BJ (cell line): ENCODE results near the gene TMEM108. TPM values are rescaled to one million over a fixed set of nuclear protein-coding genes. Genes with fewer than 3 reads are reported as not detected.

Experiments used
- CTCF ChIA-PET: fragments of 350-600 bp; formaldehyde crosslinking; extraction: SDS; loops from one replicate; lab custom pipeline; 2021; ENCODE audit warnings: antibody characterized with exemption, inconsistent platforms; lab: Yijun Ruan, JAX
- POLR2A ChIA-PET: fragments of 300-600 bp; sonication (Branson Sonifier 250); formaldehyde crosslinking; extraction: SDS; loops from one replicate; lab custom pipeline; 2021; ENCODE audit warnings: antibody characterized with exemption; lab: Charles Lee
- DNase-seq: peaks from one replicate; pipeline ENCODE4 v3.0.0-alpha.2; 2011; ENCODE audit warnings: low read depth
- H3K27me3 ChIP-seq: 2 replicates; pipeline ENCODE4 v1.6.0; 2011; ENCODE audit warnings: low read length; ENCODE audit not compliant: control insufficient read depth, insufficient read depth
- H3K36me3 ChIP-seq: 2 replicates; pipeline ENCODE4 v1.5.1; 2011; ENCODE audit warnings: low read length; ENCODE audit not compliant: control insufficient read depth, insufficient read depth
- H3K4me3 ChIP-seq: 2 replicates; pipeline ENCODE4 v1.5.1; 2011; ENCODE audit warnings: low read depth, mild to moderate bottlenecking, control low read depth, low read length
- polyA plus RNA-seq: library from polyadenylated mRNA; depleted of rRNA; stranded (reverse); fragments of >200 nt; gene quantifications from 2 replicates; pipeline ENCODE4 v1.2.3, GENCODE V29; 2011
- TF ChIP-seq, protein P1 (sequence below): IDR thresholded peaks from 2 replicates; pipeline ENCODE4 v1.5.1; 2011; ENCODE audit warnings: low read depth, mild to moderate bottlenecking, control low read depth, inconsistent platforms, low read length, moderate library complexity; ENCODE audit not compliant: insufficient read depth

Gene TMEM108
- polyA plus RNA-seq, 1 experiment: not detected

DNA sequence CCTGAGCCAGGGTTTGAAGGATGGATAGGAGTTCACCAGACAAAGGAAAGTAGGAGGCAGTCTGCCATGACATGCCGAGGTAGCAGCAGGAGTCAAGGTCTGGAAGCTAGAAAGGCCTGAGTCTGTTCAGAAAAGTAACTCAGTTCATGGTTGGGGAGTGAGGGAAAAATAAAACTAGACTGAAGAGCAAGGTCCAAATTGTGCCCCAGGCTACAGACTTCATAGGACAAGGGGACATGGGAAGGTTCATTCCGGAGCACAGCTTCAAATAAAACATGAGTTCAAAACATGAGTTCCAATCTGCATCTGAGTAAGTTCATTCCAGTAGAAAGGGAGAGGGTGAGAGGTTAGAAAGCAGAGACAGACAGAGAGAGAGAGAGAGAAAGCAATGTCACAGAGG, 401.4 kb downstream of the TMEM108 start:
- no peaks in the 10 kb centered on the region for H3K36me3 ChIP-seq
- POLR2A ChIA-PET: no interaction called here

DNA sequence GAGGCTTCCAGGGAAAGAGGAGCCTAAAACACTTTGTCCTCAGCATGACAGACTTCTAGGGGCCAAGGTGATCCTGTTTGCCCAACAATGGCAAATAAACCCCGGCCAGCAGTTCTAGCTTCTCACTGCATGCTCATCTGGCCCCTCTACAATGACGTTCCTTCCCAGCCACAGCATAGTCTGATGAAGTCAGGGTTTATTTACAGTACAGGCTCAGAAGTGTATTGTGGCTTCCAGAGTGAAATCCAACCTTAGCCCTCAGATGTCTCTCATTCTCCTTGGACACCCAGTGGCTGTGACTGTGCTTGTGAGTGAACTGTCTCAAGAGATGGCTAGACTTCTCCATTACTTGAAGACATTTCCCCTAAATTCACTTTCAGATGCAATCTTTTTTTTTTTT, 402.5 kb downstream of the TMEM108 start:
- ChIA-PET CTCF (no interaction called here), POLR2A (no interaction called here)
- TF ChIP-seq, protein P1, sequence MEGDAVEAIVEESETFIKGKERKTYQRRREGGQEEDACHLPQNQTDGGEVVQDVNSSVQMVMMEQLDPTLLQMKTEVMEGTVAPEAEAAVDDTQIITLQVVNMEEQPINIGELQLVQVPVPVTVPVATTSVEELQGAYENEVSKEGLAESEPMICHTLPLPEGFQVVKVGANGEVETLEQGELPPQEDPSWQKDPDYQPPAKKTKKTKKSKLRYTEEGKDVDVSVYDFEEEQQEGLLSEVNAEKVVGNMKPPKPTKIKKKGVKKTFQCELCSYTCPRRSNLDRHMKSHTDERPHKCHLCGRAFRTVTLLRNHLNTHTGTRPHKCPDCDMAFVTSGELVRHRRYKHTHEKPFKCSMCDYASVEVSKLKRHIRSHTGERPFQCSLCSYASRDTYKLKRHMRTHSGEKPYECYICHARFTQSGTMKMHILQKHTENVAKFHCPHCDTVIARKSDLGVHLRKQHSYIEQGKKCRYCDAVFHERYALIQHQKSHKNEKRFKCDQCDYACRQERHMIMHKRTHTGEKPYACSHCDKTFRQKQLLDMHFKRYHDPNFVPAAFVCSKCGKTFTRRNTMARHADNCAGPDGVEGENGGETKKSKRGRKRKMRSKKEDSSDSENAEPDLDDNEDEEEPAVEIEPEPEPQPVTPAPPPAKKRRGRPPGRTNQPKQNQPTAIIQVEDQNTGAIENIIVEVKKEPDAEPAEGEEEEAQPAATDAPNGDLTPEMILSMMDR: no peak
- DNase-seq: no peak
- no peak overlapping the region for H3K4me3 ChIP-seq
- H3K36me3 ChIP-seq: no peaks in the 10 kb centered on the region
- H3K27me3 ChIP-seq: peaks cover 2% of the 10 kb centered on the region

More for the DNA sequence above, 401.4 kb downstream of the TMEM108 start:
- Histone ChIP-seq H3K4me3 (no peak overlapping the region), H3K27me3 (no peaks in the 10 kb centered on the region; the same call in 1 of the 2 replicates)
- TF ChIP-seq, protein P1: no peak
- DNase-seq: no peak
- CTCF ChIA-PET: interaction anchor here (0.9 to 1.0 kb wide), 2 partner anchors 13 to 708 kb away, joined by 3 read pairs; no protein-coding TSS in a partner anchor

DNA sequence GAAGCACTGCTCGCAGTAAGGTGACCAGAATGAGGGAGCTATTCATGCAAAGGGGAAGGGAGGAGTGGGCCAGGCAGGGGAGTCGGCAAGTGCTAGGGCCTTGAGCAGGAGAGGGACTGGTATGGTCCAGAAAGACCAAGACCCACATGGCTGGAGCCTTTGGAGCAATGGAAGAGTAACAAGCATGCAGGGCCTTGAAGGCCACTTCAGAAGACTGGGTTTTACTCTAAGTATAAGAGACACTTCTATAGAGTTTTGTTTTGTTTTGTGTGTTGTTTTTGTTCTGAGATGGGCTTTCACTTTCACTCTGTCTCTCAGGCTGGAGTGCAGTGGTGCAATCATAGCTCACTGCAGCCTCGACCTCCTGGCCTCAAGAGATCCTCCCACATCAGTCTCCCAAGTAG, 403.7 kb downstream of the TMEM108 start:
- DNase-seq: no peak
- TF ChIP-seq, protein P1: no peak
- ChIA-PET CTCF (interaction anchor here (0.9 kb wide), 1 partner anchor 10 kb away, joined by 3 read pairs; no protein-coding TSS in a partner anchor), POLR2A (no interaction called here)
- Histone ChIP-seq H3K36me3 (no peaks in the 10 kb centered on the region), H3K27me3 (peaks cover 2% of the 10 kb centered on the region), H3K4me3 (no peak overlapping the region)

DNA sequence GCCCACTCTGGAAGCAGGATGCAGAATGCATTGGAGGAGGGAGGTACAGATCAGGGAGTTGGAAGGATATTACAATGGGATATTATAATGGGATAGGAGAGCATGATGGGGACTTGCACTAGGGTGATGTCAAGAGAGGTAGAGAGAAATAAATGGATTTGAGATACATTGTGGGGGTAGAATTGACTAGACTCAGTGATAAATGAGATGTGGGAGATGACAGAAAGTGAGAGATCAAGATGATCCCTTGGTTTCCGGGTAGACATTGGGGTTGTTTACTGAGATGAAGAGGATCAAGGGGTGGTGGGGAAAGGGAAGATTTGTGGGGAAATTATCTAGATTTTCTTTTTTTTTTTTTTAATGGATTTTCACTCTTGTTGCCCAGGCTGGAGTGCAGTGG, 404.3 kb downstream of the TMEM108 start:
- no peak overlapping the region for H3K4me3 ChIP-seq
- no peaks in the 10 kb centered on the region for H3K36me3 ChIP-seq
- TF ChIP-seq, protein P1: no peak
- ChIA-PET POLR2A (no interaction called here), CTCF (interaction anchor here (0.9 kb wide), 1 partner anchor 9 kb away, joined by 3 read pairs; no protein-coding TSS in a partner anchor)
- no peak for DNase-seq
- H3K27me3 ChIP-seq: peaks cover 2% of the 10 kb centered on the region

DNA sequence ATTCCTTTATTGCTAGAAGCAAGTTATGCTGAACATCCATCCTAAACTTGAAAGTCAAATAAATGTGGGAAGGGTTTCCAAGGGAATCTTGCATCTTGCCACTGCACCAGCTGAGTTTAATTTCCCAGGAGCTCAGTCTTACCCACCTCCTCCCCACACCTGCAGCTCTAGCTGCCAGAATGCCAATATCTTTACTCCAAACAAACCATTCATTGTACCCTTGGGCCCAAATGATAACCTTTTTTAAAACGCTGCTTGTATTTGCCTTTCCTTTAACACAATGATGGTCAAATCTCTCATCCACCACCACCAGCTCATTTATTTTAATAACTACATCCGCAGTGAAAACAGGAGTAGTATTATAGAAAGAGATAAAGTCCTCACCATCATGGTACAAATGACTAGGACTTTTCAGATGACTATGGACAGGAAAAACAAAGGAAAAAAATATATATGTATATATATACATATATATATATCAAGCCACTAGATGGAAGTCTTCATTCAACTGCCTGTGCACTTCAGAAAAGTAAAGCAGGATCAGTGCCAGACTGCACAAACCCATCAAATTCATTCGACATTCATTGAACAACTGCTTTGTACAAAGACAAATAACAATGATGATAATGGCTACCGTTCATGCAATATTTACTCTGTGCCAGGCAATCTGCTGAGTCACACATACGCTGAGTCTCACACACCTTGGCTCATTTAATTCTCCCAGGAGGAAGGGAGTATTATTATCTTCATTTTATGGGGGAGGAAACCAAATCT, 405.6 kb downstream of the TMEM108 start:
- CTCF ChIA-PET: interaction anchor here (0.7 kb wide), 1 partner anchor 31 kb away, joined by 3 read pairs; no protein-coding TSS in a partner anchor
- POLR2A ChIA-PET: no interaction called here
- no peak for DNase-seq

More for the DNA sequence above, 405.6 kb downstream of the TMEM108 start:
- Histone ChIP-seq H3K27me3 (peaks cover 2% of the 10 kb centered on the region), H3K4me3 (no peak overlapping the region), H3K36me3 (no peaks in the 10 kb centered on the region)
- TF ChIP-seq, protein P1: no peak
